GM19467 (cell line): Measurements from ENCODE around the gene DERL2.

Experiments
- ATAC-seq: cut with Tn5 transposase; IDR thresholded peaks from one replicate; pipeline ENCODE4 v1.9.1; 2021; ENCODE audit warnings: mild to moderate bottlenecking, moderate library complexity; ENCODE audit not compliant: unreplicated experiment

The DERL2 gene

GRCh38 chr17:5502552-5502951 lies 16.6 kb upstream of the DERL2 start:
- no peak for ATAC-seq

GRCh38 chr17:5501685-5502084 lies 15.7 kb upstream of the DERL2 start:
- no peak for ATAC-seq

GRCh38 chr17:5500589-5501391 lies 14.8 kb upstream of the DERL2 start:
- no peak for ATAC-seq

GRCh38 chr17:5500247-5500588 lies 14.2 kb upstream of the DERL2 start:
- no peak for ATAC-seq

- no peak for ATAC-seq
These were observed 13.7 kb upstream of the DERL2 start for GRCh38 chr17:5499476-5500231.

GRCh38 chr17:5492970-5493369 lies 7.0 kb upstream of the DERL2 start:
- ATAC-seq: no peak

- ATAC-seq: no peak
These were observed 2.8 kb upstream of the DERL2 start for GRCh38 chr17:5488752-5489151.

- ATAC-seq: peak; percentile 75
These were observed 487 bp upstream of the DERL2 start, which contains the start of gene MIS12 for GRCh38 chr17:5486206-5487124. Gene MIS12, plus strand, starts transcription at chr17:5486566. Its CDS starts 2,297 bp downstream, at chr17:5488863.

- no peak for ATAC-seq
These were observed 4.5 kb downstream of the DERL2 start for GRCh38 chr17:5481451-5481850.

GRCh38 chr17:5480962-5481361 lies 5.0 kb downstream of the DERL2 start:
- ATAC-seq: no peak

GRCh38 chr17:5478992-5479391 lies 7.0 kb downstream of the DERL2 start:
- ATAC-seq: no peak

GRCh38 chr17:5473906-5474305 lies 12.1 kb downstream of the DERL2 start:
- ATAC-seq: no peak

GRCh38 chr17:5472511-5472910 lies 13.5 kb downstream of the DERL2 start:
- no peak for ATAC-seq

GRCh38 chr17:5468075-5468473 lies 17.9 kb downstream of the DERL2 start:
- ATAC-seq: no peak

GRCh38 chr17:5467416-5467815 lies 18.6 kb downstream of the DERL2 start:
- no peak for ATAC-seq

- ATAC-seq: no peak
These were observed 19.7 kb downstream of the DERL2 start for GRCh38 chr17:5466295-5466694.

GRCh38 chr17:5464717-5465507 lies 21.1 kb downstream of the DERL2 start:
- no peak for ATAC-seq

GRCh38 chr17:5446786-5447185 lies 39.2 kb downstream of the DERL2 start:
- ATAC-seq: no peak

- ATAC-seq: no peak
These were observed 41.8 kb downstream of the DERL2 start for GRCh38 chr17:5444209-5444608.

- no peak for ATAC-seq
These were observed 42.2 kb downstream of the DERL2 start for GRCh38 chr17:5443728-5444127.

- ATAC-seq: no peak
These were observed 46.6 kb downstream of the DERL2 start for GRCh38 chr17:5439446-5439764.
